GM12878 (cell line): ENCODE results near the gene HLTF. TPM values are rescaled to one million over a fixed set of nuclear protein-coding genes. Genes with fewer than 3 reads are reported as not detected.

ENCODE experiments used
- ATAC-seq: fragments of 200-7000 bp; cut with Tn5 transposase; 3 replicates; pipeline ENCODE4 v1.9.1; 2020; ENCODE audit warnings: mild to moderate bottlenecking, moderate library complexity
- BruUV-seq: library from RNA; stranded (reverse); fragments of 400-500 nt; replicated peaks from 2 replicates; lab custom pipeline; 2021; lab: Mats Ljungman, UMichigan
- CTCF ChIA-PET: fragments of 300-600 bp; sonication (Branson Sonifier 250); formaldehyde crosslinking; extraction: SDS; loops from one replicate; lab custom pipeline; 2021; ENCODE audit warnings: inconsistent platforms; lab: Yijun Ruan, JAX
- POLR2A ChIA-PET: fragments of 350-600 bp; formaldehyde crosslinking; extraction: SDS; loops from one replicate; lab custom pipeline; 2021; ENCODE audit warnings: inconsistent platforms; lab: Charles Lee
- RAD21 ChIA-PET: fragments of 300-600 bp; sonication (Branson Sonifier 250); formaldehyde crosslinking; loops from one replicate; lab custom pipeline; 2023; ENCODE audit warnings: antibody characterized with exemption; ENCODE audit not compliant: unreplicated experiment; lab: Charles Lee
- SMC1A ChIA-PET: fragments of 300-600 bp; sonication (Branson Sonifier 250); formaldehyde crosslinking; loops from one replicate; lab custom pipeline; 2023; ENCODE audit not compliant: unreplicated experiment, uncharacterized antibody; lab: Charles Lee
- DNase-seq: peaks from one replicate; pipeline ENCODE4 v3.0.0-alpha.2; 2011; ENCODE audit warnings: low read depth, low spot score
- FAIRE-seq: peaks from 3 replicates; lab custom pipeline; 2011; peaks lifted over from hg19 to GRCh38; lab: Jason Lieb, UNC
- H2AFZ ChIP-seq: 2 replicates; pipeline ENCODE4 v1.6.0; 2011; ENCODE audit warnings: low read depth, low read length, control low read depth; ENCODE audit not compliant: control insufficient read depth
- H3K27ac ChIP-seq: 2 replicates; pipeline ENCODE4 v1.5.1; 2011; ENCODE audit warnings: control low read depth; ENCODE audit not compliant: control insufficient read depth, insufficient read depth
- H3K27me3 ChIP-seq, 2 experiments: replicated peaks in 1 of 2; 2 replicates each; pipeline versions ENCODE4 v1.6.0 to v1.6.1; 2011; ENCODE audit warnings: low read length in 1 of 2; ENCODE audit not compliant: control insufficient read depth in 2 of 2, insufficient read depth in 2 of 2
- H3K36me3 ChIP-seq, 2 experiments: 2 replicates each; pipeline ENCODE4 v1.5.1; 2011; ENCODE audit warnings: low read length in 1 of 2; ENCODE audit not compliant: control insufficient read depth in 2 of 2, insufficient read depth in 2 of 2
- H3K4me1 ChIP-seq: 2 replicates; pipeline ENCODE4 v1.6.1; 2011; ENCODE audit warnings: mild to moderate bottlenecking, low read length, moderate library complexity, mixed read lengths; ENCODE audit not compliant: control insufficient read depth, insufficient read depth
- H3K4me2 ChIP-seq: 2 replicates; pipeline ENCODE4 v1.6.0; 2011; ENCODE audit warnings: control low read depth; ENCODE audit not compliant: control insufficient read depth, insufficient read depth
- H3K4me3 ChIP-seq: fragments of 200-600 bp; sonication (generic); 2 replicates; pipeline ENCODE4 v1.5.1; 2016
- H3K79me2 ChIP-seq: 2 replicates; pipeline ENCODE4 v1.6.0; 2011; ENCODE audit warnings: low read length; ENCODE audit not compliant: control insufficient read depth, insufficient read depth
- H3K9ac ChIP-seq: 2 replicates; pipeline ENCODE4 v1.8.0; 2011; ENCODE audit warnings: low read length, control low read depth, mixed read lengths; ENCODE audit not compliant: control insufficient read depth, insufficient read depth
- H3K9me3 ChIP-seq: replicated peaks from 3 replicates; pipeline ENCODE4 v1.5.1; 2011; ENCODE audit warnings: mild to moderate bottlenecking, low read length; ENCODE audit not compliant: control insufficient read depth, insufficient read depth
- H4K20me1 ChIP-seq: 2 replicates; pipeline ENCODE4 v1.6.0; 2011; ENCODE audit not compliant: control insufficient read depth, insufficient read depth
- CHD1 ChIP-seq: IDR thresholded peaks from 2 replicates; pipeline ENCODE4 v1.6.1; 2012; ENCODE audit warnings: low read depth, low read length, improper control_type of control experiment
- EED ChIP-seq: sonication (generic); IDR thresholded peaks from 2 replicates; pipeline ENCODE4 v1.6.1; 2016; ENCODE audit warnings: antibody characterized with exemption, low read depth
- MYC ChIP-seq: IDR thresholded peaks from 2 replicates; pipeline ENCODE4 v1.6.1; 2011; ENCODE audit warnings: mild to moderate bottlenecking, low read length, moderate library complexity, inconsistent platforms; ENCODE audit not compliant: insufficient read depth, insufficient replicate concordance, insufficient read length, severe bottlenecking
- NR2C2 ChIP-seq: IDR thresholded peaks from 2 replicates; pipeline ENCODE4 v1.6.1; 2011; ENCODE audit warnings: borderline replicate concordance, low read depth; ENCODE audit not compliant: control insufficient read depth, insufficient read length
- RCOR1 ChIP-seq: conservative IDR thresholded peaks from 2 replicates; pipeline ENCODE4 v1.6.1; 2012; ENCODE audit warnings: low read depth, low read length, improper control_type of control experiment
- WGBS: methylation state at CpG from one replicate; pipeline ENCODE4 v1.1.6; 2016; ENCODE audit warnings: low lambda C conversion rate; ENCODE audit not compliant: insufficient replicate concordance, insufficient coverage; ENCODE audit errors: missing lambda C conversion rate; 5-methylcytosine and 5-hydroxymethylcytosine counted together
- in situ Hi-C: fragments of 300-500 bp; cut with MboI; formaldehyde crosslinking; loops from 9 replicates; pipeline ENCODE4 v1.14.3; 2018; ENCODE audit warnings: mixed read lengths
- intact Hi-C: fragments of 100-400 bp; cut with micrococcal nuclease; formaldehyde crosslinking; loops from one replicate; pipeline ENCODE4 v1.14.2; 2022; ENCODE audit not compliant: unreplicated experiment
- polyA plus RNA-seq, 11 experiments: library from polyadenylated mRNA; depleted of rRNA in 4 of 11; unstranded in 6 of 11; stranded (reverse) in 5 of 11; fragments of >200 nt; fragmentation: Nextera tagmentation in 4 of 11; fragmentation: Illumina TruSeq in 1 of 11; extraction: Ambion mirVana in 4 of 11; extraction: Trizol in 1 of 11; gene quantifications; 1 replicate in 1 of 11; 2 replicates in 10 of 11; pipeline versions ENCODE4 v1.2.1 to v1.2.3, GENCODE V29; 2011 to 2016; ENCODE audit warnings: inconsistent platforms in 2 of 11, missing spikeins in 2 of 11, low read depth in 1 of 11
- total RNA-seq, 4 experiments: library from RNA; depleted of rRNA in 3 of 4; stranded (reverse); fragments of >200 nt in 3 of 4; fragmentation: Illumina TruSeq in 1 of 4; extraction: Trizol in 1 of 4; gene quantifications; 2 replicates each; pipeline versions ENCODE4 v1.2.1 to v1.2.3, GENCODE V29; 2013 to 2021
- TF ChIP-seq, protein P1 (sequence below): fragments of 450-650 bp; IDR thresholded peaks from 2 replicates; pipeline ENCODE4 v1.6.1; 2017; ENCODE audit warnings: antibody characterized with exemption, mild to moderate bottlenecking, moderate library complexity
- TF ChIP-seq, protein P2 (sequence below): fragments of 450-650 bp; IDR thresholded peaks from 2 replicates; pipeline ENCODE4 v1.6.1; 2017; ENCODE audit warnings: mild to moderate bottlenecking, low read depth, inconsistent platforms; ENCODE audit not compliant: poor library complexity, severe bottlenecking
- TF ChIP-seq, protein P3 (sequence below): fragments of 450-650 bp; IDR thresholded peaks from 2 replicates; pipeline ENCODE4 v1.6.1; 2017; ENCODE audit warnings: low read depth, mild to moderate bottlenecking, moderate library complexity

Gene HLTF
- total and polyA plus RNA-seq, 10 of the 15 experiments (the other 5 are each of a cell fraction or from before 2014, with no cell fraction given), result 13.7 to 50.4 (median 31.7) TPM

DNA sequence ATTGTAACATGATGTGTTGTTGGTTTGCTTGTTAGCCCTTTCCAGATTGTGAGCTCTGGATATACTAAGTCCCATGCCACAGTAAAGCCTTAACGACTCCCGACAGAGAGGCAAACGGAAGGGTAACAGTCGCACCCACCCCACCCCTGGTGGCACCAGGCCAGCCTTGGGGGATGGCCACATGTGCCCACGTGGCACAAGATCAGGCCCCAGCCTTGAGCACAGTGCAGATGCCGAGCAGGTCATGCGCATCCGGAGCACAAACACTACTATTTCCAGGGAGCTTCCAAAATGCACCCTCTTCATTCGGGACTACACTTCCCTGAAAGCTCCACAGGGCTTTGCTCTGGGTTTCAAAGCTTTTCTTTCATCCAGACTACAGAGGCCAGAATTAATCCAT, 32.4 kb upstream of the HLTF start (continued):
- TF ChIP-seq, protein P1, sequence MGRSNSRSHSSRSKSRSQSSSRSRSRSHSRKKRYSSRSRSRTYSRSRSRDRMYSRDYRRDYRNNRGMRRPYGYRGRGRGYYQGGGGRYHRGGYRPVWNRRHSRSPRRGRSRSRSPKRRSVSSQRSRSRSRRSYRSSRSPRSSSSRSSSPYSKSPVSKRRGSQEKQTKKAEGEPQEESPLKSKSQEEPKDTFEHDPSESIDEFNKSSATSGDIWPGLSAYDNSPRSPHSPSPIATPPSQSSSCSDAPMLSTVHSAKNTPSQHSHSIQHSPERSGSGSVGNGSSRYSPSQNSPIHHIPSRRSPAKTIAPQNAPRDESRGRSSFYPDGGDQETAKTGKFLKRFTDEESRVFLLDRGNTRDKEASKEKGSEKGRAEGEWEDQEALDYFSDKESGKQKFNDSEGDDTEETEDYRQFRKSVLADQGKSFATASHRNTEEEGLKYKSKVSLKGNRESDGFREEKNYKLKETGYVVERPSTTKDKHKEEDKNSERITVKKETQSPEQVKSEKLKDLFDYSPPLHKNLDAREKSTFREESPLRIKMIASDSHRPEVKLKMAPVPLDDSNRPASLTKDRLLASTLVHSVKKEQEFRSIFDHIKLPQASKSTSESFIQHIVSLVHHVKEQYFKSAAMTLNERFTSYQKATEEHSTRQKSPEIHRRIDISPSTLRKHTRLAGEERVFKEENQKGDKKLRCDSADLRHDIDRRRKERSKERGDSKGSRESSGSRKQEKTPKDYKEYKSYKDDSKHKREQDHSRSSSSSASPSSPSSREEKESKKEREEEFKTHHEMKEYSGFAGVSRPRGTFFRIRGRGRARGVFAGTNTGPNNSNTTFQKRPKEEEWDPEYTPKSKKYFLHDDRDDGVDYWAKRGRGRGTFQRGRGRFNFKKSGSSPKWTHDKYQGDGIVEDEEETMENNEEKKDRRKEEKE, result no peak
- TF ChIP-seq NR2C2, result no peak
- TF ChIP-seq, all 136 proteins: peak for 0

DNA sequence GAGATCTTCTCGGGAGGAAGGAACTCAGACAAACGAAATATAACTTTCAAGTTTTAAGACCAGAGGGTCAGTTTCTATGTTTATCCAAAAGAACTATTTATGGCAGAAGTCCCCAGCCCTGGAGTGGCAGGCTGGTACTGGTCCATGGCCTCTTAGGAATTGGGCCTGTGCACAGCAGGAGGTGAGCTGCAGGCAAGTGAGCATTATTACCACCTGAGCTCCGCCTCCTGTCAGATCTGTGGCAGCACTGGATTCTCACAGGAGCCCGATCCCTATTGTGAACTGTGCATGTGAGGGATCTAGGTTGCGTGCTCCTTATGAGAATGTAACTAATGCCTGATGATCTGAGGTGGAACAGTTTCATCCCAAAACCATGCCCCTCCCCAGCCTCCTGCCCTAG, 28.8 kb upstream of the HLTF start:
- FAIRE-seq (no peak), DNase-seq (no peak), ATAC-seq (no peak)
- in situ Hi-C loops, result loop anchor here (5.0 kb wide), 1 partner anchor 157 kb away; no protein-coding TSS in a partner anchor
- no peaks in the 10 kb centered on the region for H3K36me3 ChIP-seq
- ChIA-PET SMC1A (interaction anchor here (1.0 to 1.5 kb wide), 2 partner anchors 158 to 160 kb away, joined by 3 read pairs; no protein-coding TSS in a partner anchor), POLR2A (interaction anchor here (0.6 kb wide), 1 partner anchor 1758 kb away, joined by 5 read pairs; no protein-coding TSS in a partner anchor), CTCF (interaction anchor here (0.7 kb wide), 1 partner anchor 160 kb away, joined by 4 read pairs; no protein-coding TSS in a partner anchor), RAD21 (no interaction called here)
- intact Hi-C loops, result loop anchor here (5.0 kb wide), 1 partner anchor 253 kb away; no protein-coding TSS in a partner anchor
- H3K4me3 ChIP-seq, result no peak overlapping the region
- H3K79me2 ChIP-seq, result no peaks in the 10 kb centered on the region
- H3K27ac ChIP-seq, result no peak overlapping the region
- no peaks in the 10 kb centered on the region for H4K20me1 ChIP-seq
- H3K4me1 ChIP-seq, result no peaks in the 10 kb centered on the region
- TF ChIP-seq, protein P2, sequence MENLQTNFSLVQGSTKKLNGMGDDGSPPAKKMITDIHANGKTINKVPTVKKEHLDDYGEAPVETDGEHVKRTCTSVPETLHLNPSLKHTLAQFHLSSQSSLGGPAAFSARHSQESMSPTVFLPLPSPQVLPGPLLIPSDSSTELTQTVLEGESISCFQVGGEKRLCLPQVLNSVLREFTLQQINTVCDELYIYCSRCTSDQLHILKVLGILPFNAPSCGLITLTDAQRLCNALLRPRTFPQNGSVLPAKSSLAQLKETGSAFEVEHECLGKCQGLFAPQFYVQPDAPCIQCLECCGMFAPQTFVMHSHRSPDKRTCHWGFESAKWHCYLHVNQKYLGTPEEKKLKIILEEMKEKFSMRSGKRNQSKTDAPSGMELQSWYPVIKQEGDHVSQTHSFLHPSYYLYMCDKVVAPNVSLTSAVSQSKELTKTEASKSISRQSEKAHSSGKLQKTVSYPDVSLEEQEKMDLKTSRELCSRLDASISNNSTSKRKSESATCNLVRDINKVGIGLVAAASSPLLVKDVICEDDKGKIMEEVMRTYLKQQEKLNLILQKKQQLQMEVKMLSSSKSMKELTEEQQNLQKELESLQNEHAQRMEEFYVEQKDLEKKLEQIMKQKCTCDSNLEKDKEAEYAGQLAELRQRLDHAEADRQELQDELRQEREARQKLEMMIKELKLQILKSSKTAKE, result no peak
- no peak for TF ChIP-seq CHD1
- TF ChIP-seq, protein P3, sequence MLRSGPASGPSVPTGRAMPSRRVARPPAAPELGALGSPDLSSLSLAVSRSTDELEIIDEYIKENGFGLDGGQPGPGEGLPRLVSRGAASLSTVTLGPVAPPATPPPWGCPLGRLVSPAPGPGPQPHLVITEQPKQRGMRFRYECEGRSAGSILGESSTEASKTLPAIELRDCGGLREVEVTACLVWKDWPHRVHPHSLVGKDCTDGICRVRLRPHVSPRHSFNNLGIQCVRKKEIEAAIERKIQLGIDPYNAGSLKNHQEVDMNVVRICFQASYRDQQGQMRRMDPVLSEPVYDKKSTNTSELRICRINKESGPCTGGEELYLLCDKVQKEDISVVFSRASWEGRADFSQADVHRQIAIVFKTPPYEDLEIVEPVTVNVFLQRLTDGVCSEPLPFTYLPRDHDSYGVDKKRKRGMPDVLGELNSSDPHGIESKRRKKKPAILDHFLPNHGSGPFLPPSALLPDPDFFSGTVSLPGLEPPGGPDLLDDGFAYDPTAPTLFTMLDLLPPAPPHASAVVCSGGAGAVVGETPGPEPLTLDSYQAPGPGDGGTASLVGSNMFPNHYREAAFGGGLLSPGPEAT, result no peak
- TF ChIP-seq MYC, result no peak
- TF ChIP-seq RCOR1, result no peak
- TF ChIP-seq EED, result no peak
- WGBS, result 60% methylated on average over 5 of the region's 5 CpGs
- no peak overlapping the region for H3K9ac ChIP-seq
- H2AFZ ChIP-seq, result no peak overlapping the region
- H3K27me3 ChIP-seq, result no peaks in the 10 kb centered on the region
- no peak overlapping the region for H3K4me2 ChIP-seq
- no peaks in the 10 kb centered on the region for H3K9me3 ChIP-seq
- BruUV-seq, result no TSS peak
